HG02571 (cell line): Measurements from ENCODE around the gene ACTR3.

Source experiments
- ATAC-seq: cut with Tn5 transposase; IDR thresholded peaks from one replicate; pipeline ENCODE4 v1.9.1; 2021; ENCODE audit warnings: mild to moderate bottlenecking, moderate library complexity; ENCODE audit not compliant: unreplicated experiment

Gene ACTR3

DNA sequence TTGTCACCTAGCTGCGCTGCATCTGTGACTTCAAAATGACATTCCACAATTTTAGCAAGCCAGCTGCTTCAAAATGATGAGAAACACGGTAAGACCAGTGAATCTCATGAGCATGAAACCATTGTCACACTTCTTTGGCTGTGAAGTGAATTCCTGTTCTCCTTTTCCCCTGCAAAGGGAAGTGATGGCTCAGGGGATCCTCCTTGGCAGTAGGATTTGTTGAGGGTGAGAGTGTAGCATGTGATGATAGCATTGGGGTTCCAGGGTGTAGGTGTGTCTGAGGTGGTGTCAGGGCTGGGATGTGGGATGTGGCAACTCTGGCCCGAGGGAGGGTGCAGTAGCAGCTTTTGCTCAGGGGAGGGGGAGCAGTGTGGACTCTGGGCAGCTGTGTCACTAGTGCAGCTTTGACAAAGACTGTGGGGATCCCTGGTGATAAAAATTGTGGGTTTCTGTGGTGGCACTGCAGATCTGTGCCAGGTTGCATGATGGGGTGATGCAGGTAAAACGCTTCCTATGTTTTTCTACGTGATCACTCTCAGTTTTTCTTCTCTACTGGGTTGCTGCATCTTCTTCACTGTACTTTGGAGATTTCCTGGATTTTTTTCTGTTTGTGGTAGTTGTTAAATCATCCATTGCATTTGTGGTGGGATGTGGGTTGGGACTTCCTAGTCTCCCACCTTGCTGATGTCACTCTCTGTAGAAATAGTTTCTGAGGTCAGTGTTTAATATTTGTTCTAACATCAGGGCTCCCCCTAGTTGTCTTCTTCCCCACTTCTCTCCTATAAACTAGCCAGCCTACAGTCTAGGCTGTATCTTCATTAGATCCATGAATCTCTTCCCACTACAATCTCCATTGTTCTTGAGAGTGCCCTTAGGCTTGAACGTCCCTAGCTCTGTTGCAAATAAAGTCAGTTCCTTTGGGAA is 107.0 kb downstream of the ACTR3 start:
- ATAC-seq, result no peak

DNA sequence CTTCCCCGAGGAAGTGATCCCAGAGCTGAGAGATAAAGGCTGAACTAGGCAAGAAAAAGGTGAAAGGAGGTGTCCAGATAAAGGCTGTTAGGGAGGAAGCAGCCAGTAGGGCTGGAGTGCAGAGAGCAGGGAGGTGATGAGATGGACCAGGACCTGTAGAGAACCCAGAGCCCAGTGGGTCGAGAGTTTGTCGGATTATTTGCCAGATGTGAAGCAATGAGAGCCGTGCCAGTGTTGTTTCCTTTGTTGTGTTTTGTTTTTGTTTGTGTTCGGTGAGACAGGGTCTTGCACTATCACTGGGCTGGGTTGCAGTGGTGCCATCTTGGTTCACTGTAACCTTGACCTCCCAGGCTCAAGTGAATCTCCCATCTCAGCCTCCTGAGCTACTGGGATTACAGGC is 111.3 kb downstream of the ACTR3 start:
- no peak for ATAC-seq

GRCh38 chr2:114001937-114002336 is 112.0 kb downstream of the ACTR3 start:
- no peak for ATAC-seq

DNA sequence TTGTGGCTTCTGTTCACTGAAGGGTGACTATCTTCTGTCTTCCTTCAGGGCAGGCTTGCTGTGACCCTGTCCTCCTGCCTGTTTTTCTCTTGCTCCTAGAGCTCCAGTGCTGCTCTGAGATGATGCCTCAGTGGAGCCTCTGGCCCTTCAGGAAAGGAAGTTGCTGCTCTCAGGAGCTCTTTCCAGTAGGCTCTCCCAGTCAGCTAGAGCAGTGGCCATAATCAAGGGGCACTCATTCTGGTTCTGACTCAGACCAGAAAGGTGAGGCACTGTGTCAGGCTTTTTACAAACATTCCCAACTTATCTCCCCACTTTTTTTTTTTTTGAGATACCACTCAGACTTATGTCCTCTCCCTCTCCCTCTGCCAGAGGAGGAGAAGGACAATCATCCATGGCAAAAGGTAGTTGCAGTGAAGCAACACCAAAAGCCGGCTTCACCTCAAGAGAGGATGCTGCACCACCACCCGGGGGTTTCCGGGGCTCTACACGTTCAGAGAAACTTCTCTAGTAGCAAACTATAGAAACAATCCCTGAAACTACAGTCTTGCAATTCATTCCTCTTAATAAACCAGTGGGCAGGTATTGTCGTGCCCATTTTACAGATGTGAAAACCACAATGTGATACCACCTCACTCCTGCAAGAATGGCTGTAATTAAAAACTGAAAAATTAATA is 115.4 kb downstream of the ACTR3 start:
- ATAC-seq, result no peak

DNA sequence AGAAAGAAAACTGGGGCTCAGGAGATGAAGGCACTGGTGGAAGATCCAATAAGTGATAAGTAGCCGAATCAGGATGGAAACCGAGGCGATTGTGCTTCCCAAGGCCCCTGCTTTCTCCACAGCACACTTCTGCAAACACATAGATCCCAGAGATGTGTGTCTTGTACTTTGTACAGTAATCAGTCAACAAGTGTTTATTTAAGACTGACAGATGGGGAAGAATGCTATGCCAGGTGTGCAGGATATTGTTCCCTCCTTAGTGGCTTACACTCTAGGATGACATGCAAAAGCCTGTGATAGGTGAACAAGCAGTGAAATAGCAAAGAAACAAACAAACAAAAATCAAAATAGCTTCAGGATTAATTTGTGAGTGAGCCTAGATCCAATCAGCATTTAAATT is 116.6 kb downstream of the ACTR3 start:
- no peak for ATAC-seq

DNA sequence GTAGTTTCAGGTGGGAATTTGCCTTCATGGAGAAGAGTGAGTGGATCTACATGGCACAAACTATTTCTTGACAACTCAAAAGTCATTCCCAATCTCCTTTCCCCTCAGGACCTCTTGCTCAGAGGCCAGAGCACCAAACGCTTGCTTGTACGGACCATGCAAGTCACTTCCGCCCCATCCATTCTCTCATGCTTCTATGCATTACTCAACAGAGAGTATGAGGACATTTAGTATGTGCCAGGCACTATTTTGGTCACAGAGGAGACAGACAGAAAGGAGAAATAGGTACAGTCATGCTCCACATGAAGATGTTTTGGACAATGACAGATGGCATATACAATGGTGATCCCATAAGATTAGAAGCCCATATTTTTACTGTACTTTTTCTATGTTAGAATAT is 117.5 kb downstream of the ACTR3 start:
- no peak for ATAC-seq

GRCh38 chr2:114008720-114009119 is 118.8 kb downstream of the ACTR3 start:
- ATAC-seq, result no peak

DNA sequence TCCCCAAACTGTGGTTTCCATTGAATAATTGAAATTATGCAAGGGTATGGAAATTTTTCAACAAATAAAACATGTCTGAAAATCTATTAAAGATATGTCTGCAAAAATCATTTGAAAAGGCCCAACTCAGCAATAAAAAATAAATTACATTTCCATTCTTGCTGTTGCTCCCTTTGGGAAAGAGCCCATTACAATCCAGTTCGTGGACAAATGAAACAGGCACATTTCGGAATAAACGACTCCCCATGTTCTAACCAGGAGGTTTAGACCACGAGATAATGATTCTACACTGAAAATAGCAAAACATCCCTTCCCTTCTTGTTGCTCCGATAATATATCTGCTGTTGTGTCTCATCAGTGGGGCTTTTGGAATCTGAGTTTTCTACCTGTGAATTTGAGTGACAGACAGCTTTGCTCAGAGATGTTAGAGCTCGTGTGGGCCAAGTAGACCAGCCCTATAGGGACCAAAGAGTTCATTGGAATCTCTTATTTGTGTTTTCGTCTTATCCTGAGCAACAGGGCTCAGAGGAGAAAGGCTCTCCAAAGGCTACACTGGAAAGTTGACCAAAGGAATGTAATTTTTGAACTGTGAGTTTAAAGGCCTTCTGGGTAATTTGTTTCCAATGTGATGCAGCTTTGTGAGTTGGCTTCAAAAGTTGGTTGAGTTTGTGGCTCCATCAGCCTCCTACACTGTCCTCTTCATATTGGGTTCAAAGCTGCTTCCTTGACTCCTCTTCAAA is 119.5 kb downstream of the ACTR3 start:
- no peak for ATAC-seq

DNA sequence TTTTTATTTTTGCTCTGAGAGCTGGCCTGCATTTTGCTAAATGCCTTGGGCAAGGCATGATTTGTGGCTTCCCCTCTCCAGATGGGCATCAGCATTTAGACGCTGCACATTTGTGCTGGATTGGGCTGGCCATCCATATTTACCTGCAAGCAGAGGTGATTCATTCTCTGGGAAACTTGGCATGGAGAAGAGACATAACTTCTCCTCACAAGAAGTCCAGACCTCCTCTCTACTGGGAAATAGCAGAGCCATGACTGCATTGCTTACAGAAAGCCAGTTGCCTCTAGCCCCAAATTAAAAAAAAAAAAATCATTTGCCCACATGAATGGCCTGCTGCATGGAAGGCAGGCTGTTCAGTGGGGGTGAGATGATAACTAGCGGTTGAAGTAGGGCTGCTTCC is 120.1 kb downstream of the ACTR3 start:
- ATAC-seq, result no peak

- no peak for ATAC-seq
These were observed 121.8 kb downstream of the ACTR3 start for GRCh38 chr2:114011713-114012112.
